Measurements from ENCODE around the gene BOD1.

The BOD1 gene

GRCh38 chr5:173630724-173631365, 14.4 kb upstream of the BOD1 start:
- TF ChIP-seq CTCF (conservative IDR thresholded peaks at IDR 0.05; ENCODE audit: low read depth, low read length): no peak
- no peak overlapping the region for H3K4me3 ChIP-seq (ENCODE audit: low read depth, low read length)
- DNase-seq (ENCODE audit: low read depth): no peak

GRCh38 chr5:173629628-173630027, 13.2 kb upstream of the BOD1 start:
- DNase-seq (ENCODE audit: low read depth): no peak
- TF ChIP-seq CTCF (conservative IDR thresholded peaks at IDR 0.05; ENCODE audit: low read depth, low read length): peak; percentile 57

GRCh38 chr5:173628501-173628900, 12.1 kb upstream of the BOD1 start:
- no peak for DNase-seq (ENCODE audit: low read depth)
- no peak overlapping the region for H3K4me3 ChIP-seq (ENCODE audit: low read depth, low read length)
- TF ChIP-seq CTCF (conservative IDR thresholded peaks at IDR 0.05; ENCODE audit: low read depth, low read length): no peak

More at GRCh38 chr5:173629628-173630027, 13.2 kb upstream of the BOD1 start:
- H3K4me3 ChIP-seq (ENCODE audit: low read depth, low read length): no peak overlapping the region

- no peak for DNase-seq (ENCODE audit: low read depth)
- H3K4me3 ChIP-seq (ENCODE audit: low read depth, low read length): no peak overlapping the region
- no peak for TF ChIP-seq CTCF (conservative IDR thresholded peaks at IDR 0.05; ENCODE audit: low read depth, low read length)
Measured at GRCh38 chr5:173627860-173628392, 11.5 kb upstream of the BOD1 start.

GRCh38 chr5:173627271-173627670, 10.8 kb upstream of the BOD1 start:
- H3K4me3 ChIP-seq (ENCODE audit: low read depth, low read length): no peak overlapping the region
- TF ChIP-seq CTCF (conservative IDR thresholded peaks at IDR 0.05; ENCODE audit: low read depth, low read length): no peak
- DNase-seq (ENCODE audit: low read depth): no peak

GRCh38 chr5:173626505-173626820, 10.0 kb upstream of the BOD1 start:
- no peak for TF ChIP-seq CTCF (conservative IDR thresholded peaks at IDR 0.05; ENCODE audit: low read depth, low read length)
- DNase-seq (ENCODE audit: low read depth): no peak

More at GRCh38 chr5:173626505-173626820, 10.0 kb upstream of the BOD1 start:
- H3K4me3 ChIP-seq (ENCODE audit: low read depth, low read length): no peak overlapping the region
